OCI-LY1 (cell line): ENCODE results near the gene PREP.

Experiments used
- H2AFZ ChIP-seq: fragments of 200-600 bp; sonication (generic), shearing (Covaris generic); 2 replicates; pipeline ENCODE4 v1.6.0; 2014; ENCODE audit warnings: antibody characterized with exemption, mild to moderate bottlenecking, low read length
- H3F3A ChIP-seq: fragments of 200-600 bp; sonication (generic), shearing (Covaris generic); 2 replicates; pipeline ENCODE4 v1.6.0; 2014; ENCODE audit warnings: mild to moderate bottlenecking, antibody characterized with exemption, low read length, moderate library complexity; ENCODE audit not compliant: insufficient read depth
- H3K27ac ChIP-seq: fragments of 200-600 bp; sonication (generic); 2 replicates; pipeline ENCODE4 v1.5.1; 2014; ENCODE audit warnings: low read length, mixed run types, mild to moderate bottlenecking, low read depth; ENCODE audit not compliant: poor library complexity, severe bottlenecking
- H3K27me3 ChIP-seq: fragments of 200-600 bp; sonication (generic); 2 replicates; pipeline ENCODE4 v1.6.0; 2014; ENCODE audit warnings: antibody characterized with exemption, mild to moderate bottlenecking, low read length, moderate library complexity; ENCODE audit not compliant: insufficient read depth
- H3K36me3 ChIP-seq: fragments of 200-600 bp; sonication (generic); 2 replicates; pipeline ENCODE4 v1.6.1; 2014; ENCODE audit warnings: mild to moderate bottlenecking, antibody characterized with exemption, low read length, moderate library complexity, mixed read lengths; ENCODE audit not compliant: insufficient read depth
- H3K4me1 ChIP-seq: fragments of 200-600 bp; sonication (generic); 2 replicates; pipeline ENCODE4 v1.5.1; 2014; ENCODE audit warnings: mild to moderate bottlenecking, low read length, moderate library complexity; ENCODE audit not compliant: insufficient read depth, severe bottlenecking
- H3K4me2 ChIP-seq: fragments of 200-600 bp; sonication (generic), shearing (Covaris generic); 2 replicates; pipeline ENCODE4 v1.6.1; 2014; ENCODE audit warnings: low read length
- H3K4me3 ChIP-seq: fragments of 200-600 bp; sonication (generic); 2 replicates; pipeline ENCODE4 v1.5.1; 2014; ENCODE audit warnings: low read length, low read depth, mild to moderate bottlenecking, mixed read lengths; ENCODE audit not compliant: poor library complexity, severe bottlenecking
- H3K79me2 ChIP-seq: fragments of 200-600 bp; shearing (Covaris generic); 2 replicates; pipeline ENCODE4 v1.6.1; 2016; ENCODE audit warnings: mixed run types, low read length, mixed read lengths; ENCODE audit not compliant: insufficient read depth
- H3K9ac ChIP-seq: fragments of 200-600 bp; sonication (generic), shearing (Covaris generic); 2 replicates; pipeline ENCODE4 v1.6.1; 2014; ENCODE audit warnings: mild to moderate bottlenecking, low read length, mixed read lengths
- H3K9me2 ChIP-seq: fragments of 200-600 bp; sonication (generic), shearing (Covaris generic); 2 replicates; pipeline ENCODE4 v1.6.1; 2014; ENCODE audit warnings: low read depth, mild to moderate bottlenecking, low read length, mixed read lengths
- H3K9me3 ChIP-seq: fragments of 200-600 bp; shearing (Covaris generic); 2 replicates; pipeline ENCODE4 v1.6.1; 2014; ENCODE audit warnings: low read length, mixed read lengths
- H4K20me1 ChIP-seq: fragments of 200-600 bp; sonication (generic), shearing (Covaris generic); 2 replicates; pipeline ENCODE4 v1.6.0; 2016; ENCODE audit warnings: mild to moderate bottlenecking, low read length; ENCODE audit not compliant: insufficient read depth
- CTCF ChIP-seq: fragments of 200-600 bp; sonication (generic), shearing (Covaris generic); IDR thresholded peaks from 2 replicates; pipeline ENCODE4 v1.5.1; 2017; ENCODE audit warnings: mild to moderate bottlenecking, antibody characterized with exemption, low read length, moderate library complexity, mixed read lengths
- EZH2 ChIP-seq: fragments of 200-600 bp; sonication (generic), shearing (Covaris generic); IDR thresholded peaks from 2 replicates; pipeline ENCODE4 v1.8.0; 2017; ENCODE audit warnings: borderline replicate concordance, mixed run types, mild to moderate bottlenecking, antibody characterized with exemption, low read length, moderate library complexity, mixed read lengths

The PREP gene

GRCh38 chr6:105308840-105309239 lies 94.0 kb downstream of the PREP start:
- no peak overlapping the region for H3K4me3 ChIP-seq
- H3K27me3 ChIP-seq = no peaks in the 10 kb centered on the region
- H3K27ac ChIP-seq = no peak overlapping the region
- no peaks in the 10 kb centered on the region for H3K79me2 ChIP-seq
- no peaks in the 10 kb centered on the region for H3K9me2 ChIP-seq
- no peak overlapping the region for H3K9ac ChIP-seq
- H3K4me1 ChIP-seq = no peaks in the 10 kb centered on the region
- H3K4me2 ChIP-seq = no peak overlapping the region
- H4K20me1 ChIP-seq = no peaks in the 10 kb centered on the region
- H2AFZ ChIP-seq = no peak overlapping the region
- H3K36me3 ChIP-seq = no peaks in the 10 kb centered on the region
- H3K9me3 ChIP-seq = no peaks in the 10 kb centered on the region
- TF ChIP-seq EZH2 (no peak), CTCF (no peak)
- no peaks in the 10 kb centered on the region for H3F3A ChIP-seq

DNA sequence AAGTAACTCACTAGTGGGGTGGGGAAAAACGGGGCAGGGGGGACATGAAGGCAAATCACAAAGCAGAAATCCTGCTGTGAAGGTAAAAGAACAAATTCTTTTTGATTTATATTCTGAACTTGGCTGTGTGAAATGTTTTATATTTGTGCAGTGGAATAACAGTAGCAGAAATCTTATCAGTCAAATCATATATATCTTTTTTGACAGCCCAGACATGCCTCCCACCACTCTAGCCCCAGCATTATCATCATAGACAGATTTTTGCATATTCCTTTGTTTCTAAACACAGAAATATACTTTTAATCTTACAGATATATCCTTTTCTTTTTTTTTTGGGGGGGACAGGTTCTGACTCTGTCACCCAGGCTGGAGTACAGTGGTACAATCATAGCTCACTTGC lies 97.4 kb downstream of the PREP start:
- TF ChIP-seq CTCF = no peak
- TF ChIP-seq EZH2 = no peak
- Histone ChIP-seq H3K4me3 (no peak overlapping the region), H3K36me3 (peaks cover 3% of the 10 kb centered on the region; the same call in 1 of the 2 replicates), H3K4me2 (no peak overlapping the region), H3K79me2 (no peaks in the 10 kb centered on the region), H3K27me3 (no peaks in the 10 kb centered on the region), H3K9me2 (no peaks in the 10 kb centered on the region), H3K4me1 (no peaks in the 10 kb centered on the region), H3F3A (no peaks in the 10 kb centered on the region), H2AFZ (no peak overlapping the region), H3K9ac (no peak overlapping the region), H3K9me3 (no peaks in the 10 kb centered on the region), H4K20me1 (no peaks in the 10 kb centered on the region), H3K27ac (no peak overlapping the region)

GRCh38 chr6:105304825-105305224 lies 98.1 kb downstream of the PREP start:
- H3K9me2 ChIP-seq = no peaks in the 10 kb centered on the region
- no peaks in the 10 kb centered on the region for H3K79me2 ChIP-seq
- no peaks in the 10 kb centered on the region for H3F3A ChIP-seq
- H3K27ac ChIP-seq = no peak overlapping the region
- H2AFZ ChIP-seq = no peak overlapping the region
- H3K4me1 ChIP-seq = no peaks in the 10 kb centered on the region
- no peak overlapping the region for H3K4me2 ChIP-seq
- no peak overlapping the region for H3K4me3 ChIP-seq
- peaks cover 3% of the 10 kb centered on the region; the same call in 1 of the 2 replicates for H3K36me3 ChIP-seq
- no peaks in the 10 kb centered on the region for H4K20me1 ChIP-seq
- no peaks in the 10 kb centered on the region for H3K9me3 ChIP-seq
- no peak overlapping the region for H3K9ac ChIP-seq
- no peaks in the 10 kb centered on the region for H3K27me3 ChIP-seq
- no peak for TF ChIP-seq CTCF
- TF ChIP-seq EZH2 = no peak
